DMS114 treated with DMSO at 0.1 percent for 48 hours (cell line): ENCODE results near the gene PSMA6.
"Not testable (repeated sequence)": the region's sequence is repeated elsewhere in the genome, so short reads cannot be mapped to it uniquely, and the experiment has no call there.

Source experiments
- DNase-seq: peaks from one replicate; lab custom pipeline; 2025; ENCODE audit not compliant: unreplicated experiment; lab: John Stamatoyannopoulos, UW

The PSMA6 gene

DNA sequence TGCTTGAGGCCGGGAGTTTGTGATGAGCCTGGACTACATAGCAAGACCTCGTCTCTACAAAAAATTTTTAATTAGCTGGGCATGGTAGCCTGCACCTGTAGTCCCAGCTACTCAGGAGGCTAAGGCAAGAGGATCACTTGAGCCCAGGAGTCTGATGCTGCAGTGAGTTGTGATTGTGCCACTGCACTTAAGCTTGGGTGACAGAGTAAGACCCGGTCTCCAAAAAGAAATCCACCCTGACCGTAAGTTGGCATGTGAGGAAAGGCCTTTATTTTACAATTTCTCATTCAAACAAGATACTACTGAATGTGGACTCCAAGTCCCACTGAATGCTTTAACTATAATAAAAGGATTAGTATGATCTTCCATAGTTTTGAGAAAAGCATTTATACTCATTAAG lies 27.3 kb downstream of the PSMA6 start:
- no peak for DNase-seq

DNA sequence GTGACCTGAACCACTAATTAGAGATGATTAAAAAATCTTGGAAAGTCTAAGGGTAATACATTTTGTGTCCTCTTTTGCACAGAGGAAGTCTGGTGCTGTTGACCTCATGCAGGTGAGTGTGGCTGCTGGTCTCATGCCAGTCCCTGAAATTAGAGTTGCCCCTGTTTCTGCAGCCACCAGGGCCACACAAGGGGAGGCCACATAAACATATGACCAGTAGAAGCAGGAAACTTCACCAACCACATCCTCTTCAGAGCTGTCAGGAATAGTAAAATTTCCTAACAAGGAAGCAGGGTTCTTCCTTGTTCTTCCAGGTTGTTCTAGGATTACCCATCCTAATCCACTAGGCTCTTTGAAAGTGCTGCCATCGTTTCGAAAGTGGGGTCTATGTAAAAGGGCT lies 28.3 kb downstream of the PSMA6 start:
- no peak for DNase-seq

DNA sequence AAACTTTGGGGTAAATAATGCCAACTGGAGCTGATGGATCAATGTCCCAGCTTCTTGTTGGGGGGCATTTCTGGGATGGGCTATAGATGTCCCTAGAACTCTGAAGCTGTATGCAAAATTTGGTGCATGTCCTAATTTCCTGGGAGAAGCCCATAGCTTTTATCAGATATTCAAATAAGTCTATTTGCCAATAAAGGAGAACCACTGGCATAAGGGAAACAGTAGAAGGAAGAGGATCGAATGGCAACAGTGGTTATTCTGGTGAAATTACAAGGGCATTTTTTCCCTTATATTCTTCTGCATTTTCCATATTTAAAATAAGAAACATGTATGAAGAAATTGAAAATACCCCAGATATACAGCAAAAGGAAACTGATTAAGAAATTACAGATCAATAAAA lies 34.2 kb downstream of the PSMA6 start:
- no peak for DNase-seq

DNA sequence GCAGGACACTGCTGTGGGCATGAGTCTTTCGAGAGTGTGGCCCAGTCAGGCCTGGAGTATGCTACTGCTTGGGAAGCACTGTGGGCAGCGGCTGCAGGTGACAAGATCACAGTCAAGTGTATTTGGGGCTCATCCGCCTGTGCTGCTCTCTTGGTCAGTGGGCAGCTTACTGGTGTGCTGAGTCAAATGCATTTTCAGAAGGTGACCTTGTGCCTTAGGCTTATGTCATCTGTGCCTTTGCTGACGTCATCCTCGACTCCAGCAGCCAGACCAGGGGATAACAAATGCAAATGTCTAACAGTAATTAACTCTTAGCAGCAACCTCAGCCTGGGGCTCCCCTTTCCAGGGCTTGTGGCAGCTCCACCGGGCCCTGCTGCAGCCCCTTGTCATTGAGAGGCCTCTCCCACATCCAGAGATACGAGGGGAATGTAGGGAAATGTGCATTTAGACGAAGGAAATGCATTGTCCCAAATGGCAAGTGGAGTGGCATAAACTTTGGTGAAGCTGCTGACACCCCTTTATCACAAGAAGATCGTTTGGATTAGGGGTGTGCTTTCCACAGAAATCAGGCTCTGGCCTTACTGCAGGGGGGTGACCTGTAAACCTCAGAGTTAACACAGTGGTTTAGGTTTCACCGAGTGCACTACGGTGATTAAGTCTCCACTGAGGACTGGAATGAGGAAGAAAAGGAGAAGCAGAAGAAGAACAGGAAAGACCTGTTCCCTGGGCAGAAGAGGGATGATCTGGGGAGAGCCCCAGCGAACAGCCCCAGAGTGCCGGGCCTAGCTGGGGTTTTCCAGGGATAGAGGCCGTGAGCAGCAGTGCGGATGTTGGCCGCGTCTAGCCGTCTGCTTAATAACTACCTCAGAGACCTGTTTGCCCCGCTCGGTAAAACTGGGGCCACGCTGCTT lies 39.7 kb downstream of the PSMA6 start:
- no peak for DNase-seq

DNA sequence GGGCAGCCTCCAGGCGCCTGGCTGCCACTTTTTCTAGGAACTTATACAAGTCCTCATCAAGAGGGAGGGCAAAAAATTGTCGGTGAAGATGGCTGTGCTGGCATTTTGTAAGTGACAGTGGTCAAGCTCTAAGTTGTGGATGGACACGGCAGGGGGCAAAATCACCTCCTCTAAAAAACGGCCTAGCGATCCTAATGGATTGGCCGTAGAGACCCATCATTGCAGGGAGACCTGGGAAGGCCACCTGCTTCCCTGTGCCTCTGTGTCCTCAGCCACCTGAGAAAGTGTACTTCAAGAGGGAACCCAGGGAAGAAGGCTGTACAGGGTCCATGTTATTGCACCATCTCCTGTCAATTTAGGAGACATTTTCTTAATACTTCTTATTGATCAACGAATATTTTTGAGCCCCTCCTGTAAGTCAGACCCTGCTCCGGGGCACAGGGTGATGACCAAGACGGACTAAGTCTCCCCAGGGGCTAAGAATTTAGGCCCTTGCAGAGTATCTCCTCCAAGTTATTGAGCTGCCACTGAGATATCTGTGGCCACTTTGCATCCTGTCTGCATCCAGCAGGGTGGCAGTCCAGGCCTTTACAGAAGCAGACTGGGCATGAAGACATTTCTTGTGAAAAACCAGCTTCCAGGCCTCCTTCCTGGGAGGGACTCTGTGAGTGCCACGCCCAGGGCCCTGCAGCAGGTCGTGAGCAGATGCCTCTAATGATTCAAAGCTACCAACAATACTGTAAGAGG lies 40.5 kb downstream of the PSMA6 start:
- DNase-seq, result no peak

DNA sequence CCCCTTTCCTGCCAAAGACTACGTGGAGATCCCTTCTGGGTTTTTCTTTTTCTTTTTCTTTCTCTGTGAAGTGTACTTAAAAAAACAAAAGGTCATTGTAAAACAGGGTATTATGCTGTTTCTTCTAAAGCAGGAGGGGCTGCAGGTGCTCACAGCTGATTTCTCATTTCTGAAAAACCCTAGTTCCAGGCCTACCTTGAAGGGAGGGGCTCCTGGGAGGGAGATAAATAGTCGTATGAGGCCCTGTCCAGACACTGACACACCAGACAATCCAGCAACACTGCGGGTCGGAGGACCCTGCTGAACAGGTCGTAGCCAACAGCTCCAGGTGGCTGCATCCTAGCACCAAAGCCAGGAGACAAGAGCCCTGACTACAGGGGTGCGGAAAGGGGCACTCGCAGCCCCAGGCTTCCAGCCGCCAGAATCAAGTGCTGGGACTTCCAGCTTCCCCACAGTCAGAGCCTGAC lies 41.1 kb downstream of the PSMA6 start:
- DNase-seq, result no peak

DNA sequence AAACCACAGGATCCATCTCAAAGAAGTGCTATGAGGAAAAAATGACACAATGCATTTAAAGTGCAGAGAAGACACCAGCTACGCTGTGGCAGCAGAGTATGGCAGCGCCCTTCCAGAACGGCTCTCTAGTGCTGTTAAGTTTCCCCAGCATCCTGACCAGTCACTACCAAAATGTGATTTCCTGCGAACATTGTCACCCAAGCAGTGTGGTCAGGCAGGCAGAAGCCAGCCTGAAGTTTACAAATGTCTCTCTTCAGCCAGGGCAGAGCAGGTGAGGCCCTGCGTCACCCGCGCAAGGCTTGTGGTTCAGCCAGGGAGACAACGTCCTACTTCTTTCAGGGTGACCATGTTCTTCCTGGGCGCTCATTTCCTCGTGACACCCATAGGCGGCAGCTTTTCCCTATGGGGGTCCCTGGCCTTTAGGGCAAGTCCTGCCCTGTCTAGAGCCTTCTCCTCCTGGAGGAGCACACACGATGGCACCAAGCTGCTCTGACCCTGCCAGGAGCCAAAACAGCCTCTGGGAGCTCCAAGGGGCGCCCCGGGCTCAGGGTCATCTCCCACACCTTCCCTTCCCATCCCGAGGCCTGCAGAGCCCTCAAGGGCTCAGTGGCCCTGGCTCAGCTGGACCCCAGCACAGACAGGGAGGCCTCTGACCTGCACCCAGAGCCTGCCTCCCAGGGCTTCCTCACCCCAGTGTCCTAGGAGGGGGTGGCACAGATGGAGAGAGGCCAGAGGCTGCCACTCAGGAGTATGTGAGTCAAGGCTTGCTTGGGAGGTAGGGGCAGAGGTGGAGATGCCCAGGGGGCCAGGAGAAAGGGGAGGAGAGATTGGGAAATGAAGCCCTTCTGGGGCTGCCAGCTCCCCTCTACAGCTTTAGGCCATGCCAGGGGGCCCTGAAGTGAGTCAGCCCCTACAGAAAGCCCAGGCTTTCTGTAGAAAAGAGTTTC lies 41.9 kb downstream of the PSMA6 start:
- DNase-seq, result no peak

DNA sequence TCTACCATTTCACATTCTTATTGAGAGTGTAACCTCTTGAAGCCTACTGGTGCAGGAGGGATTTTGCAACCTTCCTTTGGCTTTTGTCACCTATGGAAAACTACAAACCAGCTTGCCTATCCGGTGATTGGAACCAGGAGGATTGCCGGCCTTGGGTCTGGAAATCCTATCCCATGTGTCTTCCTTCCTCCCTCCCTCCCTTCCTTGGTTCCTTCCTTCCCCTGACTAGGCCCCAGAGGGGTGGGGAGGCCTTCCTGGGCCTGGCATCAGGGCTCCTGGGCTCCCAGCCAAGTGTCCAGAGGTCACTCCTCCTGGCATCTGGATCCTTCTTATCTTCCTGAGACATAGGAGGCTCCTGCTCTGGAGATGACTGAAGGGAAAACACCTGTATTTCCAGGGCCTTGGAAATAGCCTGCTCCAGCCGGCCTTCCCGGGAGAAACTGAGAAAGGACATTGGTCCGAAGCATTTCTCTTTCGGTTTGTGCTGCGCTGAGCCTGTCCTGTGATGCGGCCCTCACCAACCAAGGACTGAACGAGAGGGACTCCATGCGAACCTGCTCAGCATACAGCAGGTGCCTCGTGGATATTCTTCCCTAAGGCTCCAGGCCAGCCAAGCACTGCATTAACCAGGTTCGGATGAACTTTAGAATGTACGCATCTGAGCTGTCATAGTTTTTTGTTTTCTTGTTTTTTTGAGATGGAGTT lies 43.4 kb downstream of the PSMA6 start:
- no peak for DNase-seq

DNA sequence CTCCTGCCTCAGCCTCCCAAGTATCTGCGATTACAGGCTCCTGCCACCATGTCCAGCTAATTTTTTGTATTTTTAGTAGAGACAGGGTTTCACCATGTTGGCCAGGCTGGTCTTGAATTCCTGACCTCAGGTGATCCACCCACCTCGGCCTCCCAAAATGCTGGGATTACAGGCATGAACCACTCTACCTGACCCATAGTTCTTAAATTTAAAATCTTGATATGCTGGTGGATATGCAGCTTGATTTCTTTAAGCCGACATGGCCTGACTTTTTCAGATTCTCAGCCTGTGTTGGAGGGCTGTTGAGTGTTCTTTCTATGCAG lies 44.0 kb downstream of the PSMA6 start:
- DNase-seq, result not testable (repeated sequence)

DNA sequence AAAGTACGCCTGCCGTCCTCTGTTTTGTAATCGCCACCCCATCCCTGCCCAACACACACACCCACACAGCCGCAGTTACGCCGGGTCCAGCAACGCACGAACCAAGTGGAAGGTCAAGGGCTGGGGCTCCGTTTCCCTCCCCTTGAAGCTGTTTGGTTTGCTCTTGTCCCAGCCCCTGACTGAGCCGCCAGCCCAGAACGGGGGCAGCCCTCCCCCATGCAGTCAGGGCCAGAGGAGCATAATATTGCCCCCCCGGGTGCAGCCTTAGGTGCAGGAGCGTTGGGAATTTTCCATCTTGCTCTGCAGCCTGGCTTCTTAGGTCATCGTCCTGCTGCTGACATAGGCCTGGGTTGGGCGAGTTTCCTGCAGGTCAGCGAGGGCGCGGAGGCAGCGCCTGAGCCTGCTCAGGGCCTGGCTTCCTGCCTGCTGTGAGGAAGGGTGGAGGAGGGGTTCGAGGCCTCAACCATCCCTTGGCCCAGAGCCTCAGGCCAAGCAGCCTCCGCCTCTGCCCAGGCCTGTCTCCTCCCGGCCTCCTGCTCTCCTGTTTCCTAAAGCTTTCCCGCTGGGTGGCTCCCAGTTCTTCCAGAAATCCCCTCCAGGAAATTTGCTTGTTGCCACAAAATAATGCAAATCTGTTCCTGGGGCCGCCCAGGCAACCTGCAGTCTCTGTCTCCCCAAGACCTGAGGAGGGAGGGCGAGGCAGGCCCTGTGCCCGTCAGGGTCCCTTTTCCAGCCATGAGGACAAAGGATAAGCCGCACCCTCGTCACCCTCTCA lies 44.5 kb downstream of the PSMA6 start:
- no peak for DNase-seq

DNA sequence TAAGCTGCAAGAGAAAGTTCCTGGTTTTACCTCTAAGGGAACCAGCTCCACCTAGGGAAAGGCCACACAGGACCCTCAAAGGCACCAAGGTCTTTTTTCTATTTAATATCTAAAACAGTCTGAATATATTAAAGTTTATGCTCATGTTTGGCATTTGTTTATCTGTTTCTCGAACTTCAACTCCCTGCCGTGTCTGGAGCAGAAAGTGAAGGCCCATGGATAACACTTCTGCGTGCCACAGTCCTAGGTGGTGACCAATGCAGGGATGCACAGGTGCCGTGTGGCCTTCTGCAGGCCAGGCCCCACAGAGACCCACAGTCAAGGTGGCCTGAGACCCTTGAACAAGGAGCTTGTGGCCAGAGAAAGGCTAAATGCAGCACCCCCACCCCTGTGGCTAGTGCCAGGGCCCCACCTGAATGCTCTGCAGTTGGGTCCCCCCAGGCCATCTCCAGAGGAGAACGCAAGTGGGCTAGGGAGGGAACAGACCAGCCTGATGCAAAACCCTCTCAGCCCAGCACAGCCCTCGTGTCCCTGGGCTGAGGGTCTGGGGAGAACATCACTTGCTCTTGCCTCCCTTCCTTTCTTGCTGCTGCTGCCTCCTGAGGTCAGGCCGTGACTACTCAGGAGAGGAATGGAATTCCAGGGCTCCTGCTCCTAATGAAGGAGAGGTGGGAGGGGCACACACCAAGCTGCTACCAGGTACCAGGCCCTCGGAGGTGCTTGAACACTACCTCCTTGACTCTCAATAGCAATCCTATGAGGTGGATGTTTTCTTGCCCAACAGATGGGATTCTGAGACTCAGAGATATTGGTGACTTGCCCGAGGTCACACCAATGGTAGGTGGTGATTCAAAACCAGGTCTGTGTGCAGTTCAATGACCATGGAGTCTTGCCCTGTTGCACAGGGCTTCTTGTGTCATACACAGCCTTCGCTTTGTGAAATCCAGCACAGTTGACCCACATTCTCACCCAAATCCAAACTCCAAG lies 45.4 kb downstream of the PSMA6 start:
- DNase-seq, result no peak

DNA sequence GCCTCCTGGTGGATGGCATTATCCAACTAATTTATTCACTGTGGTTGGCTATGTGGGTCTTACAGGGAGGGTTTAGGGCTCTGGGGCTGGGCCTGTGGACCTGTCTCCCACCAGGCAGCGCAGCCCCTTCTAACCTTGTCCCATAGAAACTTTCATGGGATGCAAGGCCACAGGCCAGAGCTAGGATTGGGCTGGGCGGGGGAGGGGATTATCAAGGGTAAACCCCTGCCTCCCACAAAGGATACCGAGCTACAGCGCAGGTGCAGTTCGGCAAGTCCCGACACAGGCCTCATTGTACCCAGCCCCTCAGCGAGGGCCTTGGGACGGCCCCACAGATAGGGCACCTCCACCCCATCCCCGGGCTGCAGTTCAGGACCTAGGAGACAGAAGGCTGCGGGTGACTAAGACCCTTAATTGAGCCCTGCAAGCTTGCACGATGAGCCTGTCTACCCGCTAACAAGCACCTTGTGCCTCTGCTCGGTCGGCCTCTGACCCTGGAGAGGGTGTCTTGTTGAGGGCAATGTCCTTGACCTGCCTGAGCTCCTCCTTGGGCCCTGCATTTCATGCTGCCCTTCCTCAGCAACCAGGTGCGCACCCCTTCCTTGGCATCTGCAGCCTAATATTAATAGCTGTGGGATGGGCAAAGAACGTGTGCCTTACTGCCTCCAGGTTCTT lies 46.7 kb downstream of the PSMA6 start:
- DNase-seq, result no peak

DNA sequence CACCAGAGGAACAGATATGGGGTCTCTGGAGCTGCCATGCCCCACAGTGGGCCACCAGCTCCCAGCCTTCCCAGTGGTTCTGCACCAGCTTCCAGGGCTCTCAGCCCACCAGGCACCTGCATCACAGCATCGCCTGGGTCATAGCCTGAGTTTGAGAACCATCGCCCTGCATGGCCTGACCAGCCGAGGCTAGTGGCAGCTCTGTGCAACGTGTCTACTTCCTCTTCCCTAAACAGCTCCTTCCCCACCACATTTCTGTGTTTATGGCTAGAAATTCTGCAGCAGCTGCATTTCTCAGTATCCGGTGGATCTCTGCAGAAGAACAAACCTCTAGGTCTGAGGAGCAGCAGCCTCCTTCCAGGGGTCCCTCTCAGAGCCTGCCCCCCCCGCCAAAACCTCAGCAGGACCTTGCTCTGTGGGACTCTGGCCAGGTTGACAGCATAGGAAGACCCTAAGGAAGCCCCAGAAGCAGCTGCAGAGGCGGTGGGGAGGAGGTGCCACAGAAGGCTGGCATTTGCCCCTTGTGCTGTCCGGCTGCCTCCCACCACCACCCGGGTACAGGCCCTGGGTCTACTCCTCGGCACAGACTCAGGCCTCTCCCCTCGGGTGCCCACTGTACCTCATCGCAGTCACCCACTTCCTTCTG lies 47.7 kb downstream of the PSMA6 start:
- DNase-seq, result no peak

DNA sequence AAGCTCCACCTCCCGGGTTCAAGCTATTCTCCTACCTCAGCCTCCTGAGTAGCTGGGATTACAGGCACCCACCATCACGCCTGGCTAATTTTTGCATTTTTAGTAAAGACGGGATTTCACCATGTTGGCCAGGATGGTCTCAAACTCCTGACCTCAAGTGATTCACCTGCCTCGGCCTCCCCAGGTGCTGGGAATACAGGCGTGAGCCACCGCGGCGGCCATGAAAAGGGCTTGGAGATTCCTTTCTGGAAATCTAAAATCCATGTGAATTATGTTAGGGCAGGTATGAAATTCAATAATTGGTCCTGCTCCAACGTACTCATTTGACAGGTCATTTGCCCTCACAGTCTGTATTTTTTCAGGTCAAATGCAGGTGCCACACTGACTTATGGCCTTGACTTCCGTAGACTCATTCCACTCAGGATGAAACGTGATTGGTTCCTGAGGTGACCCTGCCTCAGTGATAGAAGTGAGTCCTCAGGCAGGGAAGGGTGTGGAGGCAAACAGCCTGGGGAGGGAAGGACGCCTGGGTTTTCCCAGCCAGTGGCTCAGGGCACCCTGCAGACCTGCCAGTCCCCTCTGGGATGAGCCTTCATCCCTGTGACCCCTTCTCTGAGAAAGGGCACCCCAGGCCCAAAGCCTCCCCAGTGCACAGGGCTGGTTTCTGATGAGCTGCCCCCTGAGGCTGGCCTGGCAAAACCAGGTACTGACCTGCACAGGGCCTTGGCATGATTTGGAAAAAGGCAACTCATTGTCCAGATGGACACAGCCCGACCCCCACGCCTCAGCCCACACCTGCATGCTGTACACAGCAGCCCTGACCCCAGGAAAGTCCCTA lies 48.7 kb downstream of the PSMA6 start:
- DNase-seq, result no peak

DNA sequence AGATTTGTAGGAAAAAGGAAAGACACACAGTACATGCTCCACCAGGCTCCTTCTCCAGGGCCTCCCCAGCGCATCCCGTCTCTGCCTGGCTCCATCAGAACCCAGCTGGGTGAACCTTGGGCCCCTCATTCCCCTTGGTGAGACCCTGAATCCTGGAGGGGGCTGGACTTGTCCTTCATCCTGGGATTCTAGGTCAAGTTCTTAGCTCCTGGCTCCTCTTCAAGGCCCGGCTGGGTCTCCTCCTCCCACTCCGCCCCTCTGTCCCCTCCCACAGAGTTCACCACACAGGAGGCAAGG lies 49.2 kb downstream of the PSMA6 start:
- DNase-seq, result no peak

DNA sequence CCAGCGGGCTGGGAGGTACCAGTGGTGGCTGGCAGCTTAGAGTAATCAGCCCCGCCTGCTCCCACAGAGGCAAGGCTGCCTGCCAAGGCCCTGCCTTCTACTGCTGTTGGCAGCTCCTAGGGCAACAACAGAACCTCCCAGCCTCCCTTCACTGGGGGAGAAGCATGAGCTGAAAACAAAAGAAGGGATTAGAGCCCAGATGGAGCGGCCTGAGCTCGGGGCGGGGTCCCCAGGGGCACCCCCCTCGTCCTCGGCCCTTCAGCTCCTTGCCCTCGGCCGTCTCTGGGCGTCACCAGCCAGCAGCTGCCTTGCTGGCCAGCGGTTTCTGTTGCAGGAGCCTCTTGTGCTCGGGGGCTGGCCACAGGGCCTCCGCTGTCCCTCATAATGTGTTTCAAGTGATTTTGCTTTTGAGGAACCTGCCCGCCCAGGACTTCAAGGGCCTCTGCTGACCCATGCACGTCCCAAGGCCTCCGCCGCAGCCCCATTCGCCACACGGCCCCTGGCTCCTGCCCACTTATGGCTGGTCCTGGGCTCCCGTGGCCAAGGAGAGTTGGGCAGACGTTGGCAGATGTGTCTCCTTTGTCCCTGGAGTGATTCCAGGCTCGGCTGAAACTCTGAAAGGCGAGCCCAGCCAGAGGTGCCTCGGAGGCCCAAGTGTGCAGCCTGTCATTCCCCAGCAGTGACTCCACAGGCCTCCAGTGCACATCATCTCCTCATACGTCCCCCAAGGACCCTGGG lies 49.7 kb downstream of the PSMA6 start:
- no peak for DNase-seq
